ENCODE measurements around the gene SPEM2.

SPEM2 gene

GRCh38 chr17:7414837-7415236, 10.6 kb upstream of the SPEM2 start:
- Histone ChIP-seq H3K36me3 (ENCODE audit: insufficient read depth, low read length) (no peaks in the 10 kb centered on the region), H3K27ac (ENCODE audit: low read depth, low read length, poor library complexity, severe bottlenecking) (no peak overlapping the region), H4K20me1 (ENCODE audit: insufficient read depth, low read length) (no peaks in the 10 kb centered on the region), H3K9me2 (ENCODE audit: low read depth, low read length) (no peaks in the 10 kb centered on the region), H2AFZ (ENCODE audit: low read length) (no peak overlapping the region), H3K9ac (ENCODE audit: low read length) (no peak overlapping the region), H3K4me3 (ENCODE audit: low read depth, low read length, poor library complexity, severe bottlenecking) (no peak overlapping the region), H3K4me1 (ENCODE audit: insufficient read depth, low read length, severe bottlenecking) (no peaks in the 10 kb centered on the region), H3F3A (ENCODE audit: insufficient read depth, low read length) (no peaks in the 10 kb centered on the region), H3K79me2 (ENCODE audit: insufficient read depth, low read length) (no peaks in the 10 kb centered on the region), H3K27me3 (ENCODE audit: insufficient read depth, low read length) (peaks cover 26% of the 10 kb centered on the region; the same call in 1 of the 2 replicates), H3K9me3 (ENCODE audit: low read length) (no peaks in the 10 kb centered on the region), H3K4me2 (ENCODE audit: low read length) (no peak overlapping the region)
- TF ChIP-seq EZH2 (IDR thresholded peaks at IDR 0.05; ENCODE audit: borderline replicate concordance, low read length) (no peak), CTCF (IDR thresholded peaks at IDR 0.05; ENCODE audit: low read length) (no peak)

- Histone ChIP-seq H3K79me2 (ENCODE audit: insufficient read depth, low read length) (no peaks in the 10 kb centered on the region), H3K27me3 (ENCODE audit: insufficient read depth, low read length) (peaks cover 26% of the 10 kb centered on the region; the same call in 1 of the 2 replicates), H3K4me1 (ENCODE audit: insufficient read depth, low read length, severe bottlenecking) (no peaks in the 10 kb centered on the region), H3K4me3 (ENCODE audit: low read depth, low read length, poor library complexity, severe bottlenecking) (no peak overlapping the region), H2AFZ (ENCODE audit: low read length) (no peak overlapping the region), H3K9ac (ENCODE audit: low read length) (no peak overlapping the region), H3K27ac (ENCODE audit: low read depth, low read length, poor library complexity, severe bottlenecking) (no peak overlapping the region), H3K4me2 (ENCODE audit: low read length) (no peak overlapping the region), H3F3A (ENCODE audit: insufficient read depth, low read length) (no peaks in the 10 kb centered on the region), H3K36me3 (ENCODE audit: insufficient read depth, low read length) (no peaks in the 10 kb centered on the region), H3K9me2 (ENCODE audit: low read depth, low read length) (no peaks in the 10 kb centered on the region), H3K9me3 (ENCODE audit: low read length) (no peaks in the 10 kb centered on the region), H4K20me1 (ENCODE audit: insufficient read depth, low read length) (no peaks in the 10 kb centered on the region)
- TF ChIP-seq CTCF (IDR thresholded peaks at IDR 0.05; ENCODE audit: low read length), result no peak
- TF ChIP-seq EZH2 (IDR thresholded peaks at IDR 0.05; ENCODE audit: borderline replicate concordance, low read length), result no peak
Measured at GRCh38 chr17:7415784-7416183, 9.6 kb upstream of the SPEM2 start.

GRCh38 chr17:7416323-7416722, 9.1 kb upstream of the SPEM2 start:
- no peaks in the 10 kb centered on the region for H3K79me2 ChIP-seq (ENCODE audit: insufficient read depth, low read length)
- no peak overlapping the region for H3K9ac ChIP-seq (ENCODE audit: low read length)
- no peak overlapping the region for H3K4me3 ChIP-seq (ENCODE audit: low read depth, low read length, poor library complexity, severe bottlenecking)
- TF ChIP-seq CTCF (IDR thresholded peaks at IDR 0.05; ENCODE audit: low read length) (peak; percentile 17; the same call in 1 of the 2 replicates), EZH2 (IDR thresholded peaks at IDR 0.05; ENCODE audit: borderline replicate concordance, low read length) (no peak)
- no peak overlapping the region for H2AFZ ChIP-seq (ENCODE audit: low read length)
- no peak overlapping the region for H3K27ac ChIP-seq (ENCODE audit: low read depth, low read length, poor library complexity, severe bottlenecking)
- H3K27me3 ChIP-seq (ENCODE audit: insufficient read depth, low read length), result peaks cover 26% of the 10 kb centered on the region; the same call in 1 of the 2 replicates
- no peaks in the 10 kb centered on the region for H4K20me1 ChIP-seq (ENCODE audit: insufficient read depth, low read length)
- no peaks in the 10 kb centered on the region for H3K9me2 ChIP-seq (ENCODE audit: low read depth, low read length)
- no peaks in the 10 kb centered on the region for H3K9me3 ChIP-seq (ENCODE audit: low read length)
- H3K4me2 ChIP-seq (ENCODE audit: low read length), result no peak overlapping the region
- H3K36me3 ChIP-seq (ENCODE audit: insufficient read depth, low read length), result no peaks in the 10 kb centered on the region
- H3K4me1 ChIP-seq (ENCODE audit: insufficient read depth, low read length, severe bottlenecking), result no peaks in the 10 kb centered on the region
- H3F3A ChIP-seq (ENCODE audit: insufficient read depth, low read length), result no peaks in the 10 kb centered on the region

Measured in OCI-LY1 (cell line).